ENCODE results near the gene GORASP2. TPM values are rescaled to one million over a fixed set of nuclear protein-coding genes. Genes with fewer than 3 reads are reported as not detected.

GORASP2 gene
- total RNA-seq, 1 donor from 2014 or later: 78.1 TPM

GRCh38 chr2:170930991-170931266, 1.9 kb downstream of the GORASP2 start:
- no peaks in the 10 kb centered on the region for H3K27me3 ChIP-seq (ENCODE audit: control insufficient read depth, insufficient read depth, low read length)
- no peak for TF ChIP-seq CTCF (IDR thresholded peaks at IDR 0.05; ENCODE audit: insufficient read depth, low read length, poor library complexity, severe bottlenecking)
- DNase-seq (ENCODE audit: low read depth): no peak
- no peaks in the 10 kb centered on the region for H3K36me3 ChIP-seq (ENCODE audit: control insufficient read depth, insufficient read depth, low read length)
- peak overlapping the region; percentile 98 for H3K4me3 ChIP-seq (ENCODE audit: low read depth, low read length)

GRCh38 chr2:170932166-170932565, 3.1 kb downstream of the GORASP2 start:
- no peak for TF ChIP-seq CTCF (IDR thresholded peaks at IDR 0.05; ENCODE audit: insufficient read depth, low read length, poor library complexity, severe bottlenecking)
- DNase-seq (ENCODE audit: low read depth): no peak

GRCh38 chr2:170932948-170933347, 3.9 kb downstream of the GORASP2 start:
- DNase-seq (ENCODE audit: low read depth): no peak
- no peak for TF ChIP-seq CTCF (IDR thresholded peaks at IDR 0.05; ENCODE audit: insufficient read depth, low read length, poor library complexity, severe bottlenecking)
- no peaks in the 10 kb centered on the region for H3K27me3 ChIP-seq (ENCODE audit: control insufficient read depth, insufficient read depth, low read length)
- no peaks in the 10 kb centered on the region for H3K36me3 ChIP-seq (ENCODE audit: control insufficient read depth, insufficient read depth, low read length)
- no peak overlapping the region for H3K4me3 ChIP-seq (ENCODE audit: low read depth, low read length)

More at GRCh38 chr2:170932166-170932565, 3.1 kb downstream of the GORASP2 start:
- no peaks in the 10 kb centered on the region for H3K27me3 ChIP-seq (ENCODE audit: control insufficient read depth, insufficient read depth, low read length)
- H3K36me3 ChIP-seq (ENCODE audit: control insufficient read depth, insufficient read depth, low read length): no peaks in the 10 kb centered on the region
- H3K4me3 ChIP-seq (ENCODE audit: low read depth, low read length): no peak overlapping the region

- Histone ChIP-seq H3K4me3 (ENCODE audit: low read depth, low read length) (no peak overlapping the region), H3K36me3 (ENCODE audit: control insufficient read depth, insufficient read depth, low read length) (no peaks in the 10 kb centered on the region), H3K27me3 (ENCODE audit: control insufficient read depth, insufficient read depth, low read length) (no peaks in the 10 kb centered on the region)
- no peak for TF ChIP-seq CTCF (IDR thresholded peaks at IDR 0.05; ENCODE audit: insufficient read depth, low read length, poor library complexity, severe bottlenecking)
- no peak for DNase-seq (ENCODE audit: low read depth)
Measured at GRCh38 chr2:170937709-170938379, 8.8 kb downstream of the GORASP2 start.

GRCh38 chr2:170940066-170940465, 11.0 kb downstream of the GORASP2 start:
- Histone ChIP-seq H3K36me3 (ENCODE audit: control insufficient read depth, insufficient read depth, low read length) (no peaks in the 10 kb centered on the region), H3K27me3 (ENCODE audit: control insufficient read depth, insufficient read depth, low read length) (no peaks in the 10 kb centered on the region), H3K4me3 (ENCODE audit: low read depth, low read length) (no peak overlapping the region)
- DNase-seq (ENCODE audit: low read depth): no peak
- TF ChIP-seq CTCF (IDR thresholded peaks at IDR 0.05; ENCODE audit: insufficient read depth, low read length, poor library complexity, severe bottlenecking): no peak

GRCh38 chr2:170942615-170943014, 13.6 kb downstream of the GORASP2 start:
- Histone ChIP-seq H3K36me3 (ENCODE audit: control insufficient read depth, insufficient read depth, low read length) (no peaks in the 10 kb centered on the region), H3K4me3 (ENCODE audit: low read depth, low read length) (no peak overlapping the region), H3K27me3 (ENCODE audit: control insufficient read depth, insufficient read depth, low read length) (no peaks in the 10 kb centered on the region)
- TF ChIP-seq CTCF (IDR thresholded peaks at IDR 0.05; ENCODE audit: insufficient read depth, low read length, poor library complexity, severe bottlenecking): no peak
- no peak for DNase-seq (ENCODE audit: low read depth)
